ENCODE data around the gene SPINDOC. TPM values are rescaled to one million over a fixed set of nuclear protein-coding genes. Genes with fewer than 3 reads are reported as not detected.

Gene SPINDOC
- total RNA-seq, 1 donor from 2014 or later, result 60.1 TPM

DNA sequence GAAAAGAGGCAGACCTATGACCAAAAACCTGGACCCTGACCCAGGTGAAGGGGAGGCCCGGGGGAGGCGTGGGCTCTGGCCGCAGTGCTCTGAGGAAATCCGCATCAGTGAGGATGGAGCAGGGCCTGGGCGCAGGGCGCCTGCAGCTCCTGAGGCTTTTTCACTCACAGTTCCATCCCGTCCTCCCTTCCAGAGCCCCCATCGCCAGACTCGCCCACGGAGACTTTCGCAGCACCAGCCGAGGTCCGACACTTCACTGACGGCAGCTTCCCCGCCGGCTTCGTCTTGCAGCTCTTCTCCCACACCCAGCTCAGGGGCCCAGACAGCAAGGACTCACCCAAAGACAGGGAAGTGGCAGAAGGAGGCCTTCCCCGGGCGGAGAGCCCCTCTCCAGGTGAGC, 5.4 kb downstream of the SPINDOC start:
- Mint-ChIP-seq H3K4me3 (no peak overlapping the region), H3K4me1 (peaks cover 14% of the 10 kb centered on the region), H3K27ac (no peak overlapping the region), H3K27me3 (ENCODE audit: low read depth) (no peaks in the 10 kb centered on the region), H3K36me3 (peaks cover 34% of the 10 kb centered on the region), H3K9me3 (no peaks in the 10 kb centered on the region)
- TF ChIP-seq, protein P1, sequence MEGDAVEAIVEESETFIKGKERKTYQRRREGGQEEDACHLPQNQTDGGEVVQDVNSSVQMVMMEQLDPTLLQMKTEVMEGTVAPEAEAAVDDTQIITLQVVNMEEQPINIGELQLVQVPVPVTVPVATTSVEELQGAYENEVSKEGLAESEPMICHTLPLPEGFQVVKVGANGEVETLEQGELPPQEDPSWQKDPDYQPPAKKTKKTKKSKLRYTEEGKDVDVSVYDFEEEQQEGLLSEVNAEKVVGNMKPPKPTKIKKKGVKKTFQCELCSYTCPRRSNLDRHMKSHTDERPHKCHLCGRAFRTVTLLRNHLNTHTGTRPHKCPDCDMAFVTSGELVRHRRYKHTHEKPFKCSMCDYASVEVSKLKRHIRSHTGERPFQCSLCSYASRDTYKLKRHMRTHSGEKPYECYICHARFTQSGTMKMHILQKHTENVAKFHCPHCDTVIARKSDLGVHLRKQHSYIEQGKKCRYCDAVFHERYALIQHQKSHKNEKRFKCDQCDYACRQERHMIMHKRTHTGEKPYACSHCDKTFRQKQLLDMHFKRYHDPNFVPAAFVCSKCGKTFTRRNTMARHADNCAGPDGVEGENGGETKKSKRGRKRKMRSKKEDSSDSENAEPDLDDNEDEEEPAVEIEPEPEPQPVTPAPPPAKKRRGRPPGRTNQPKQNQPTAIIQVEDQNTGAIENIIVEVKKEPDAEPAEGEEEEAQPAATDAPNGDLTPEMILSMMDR (IDR thresholded peaks at IDR 0.05; ENCODE audit: unreplicated experiment), result no peak
- DNase-seq (ENCODE audit: low spot score in 2 of 2, unreplicated experiment in 2 of 2), result no peak

DNA sequence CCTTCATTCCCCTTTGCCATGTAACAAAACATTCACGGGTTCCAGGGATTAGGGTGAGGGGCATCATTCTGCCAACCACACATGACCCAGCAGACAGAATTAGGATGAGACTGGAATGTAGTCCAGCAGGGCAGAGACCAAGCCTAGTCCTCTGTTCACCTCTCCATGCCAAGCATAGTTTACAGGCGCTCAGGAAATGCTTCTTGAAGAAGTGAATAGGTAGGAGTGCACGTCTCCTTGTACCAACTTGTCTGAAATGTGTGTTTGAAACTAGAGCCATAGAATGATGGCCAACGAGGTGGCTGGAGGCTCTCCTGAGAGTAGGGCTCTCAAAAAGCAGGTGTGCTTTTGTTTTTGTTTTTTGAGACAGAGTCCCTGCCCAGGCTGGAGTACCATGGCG, 8.2 kb downstream of the SPINDOC start:
- no peak for DNase-seq (ENCODE audit: low spot score in 2 of 2, unreplicated experiment in 2 of 2)
- Mint-ChIP-seq H3K36me3 (peaks cover 47% of the 10 kb centered on the region), H3K27ac (no peak overlapping the region), H3K4me1 (no peaks in the 10 kb centered on the region), H3K27me3 (ENCODE audit: low read depth) (no peaks in the 10 kb centered on the region), H3K9me3 (no peaks in the 10 kb centered on the region), H3K4me3 (no peak overlapping the region)
- TF ChIP-seq, protein P1 (IDR thresholded peaks at IDR 0.05; ENCODE audit: unreplicated experiment), result no peak

DNA sequence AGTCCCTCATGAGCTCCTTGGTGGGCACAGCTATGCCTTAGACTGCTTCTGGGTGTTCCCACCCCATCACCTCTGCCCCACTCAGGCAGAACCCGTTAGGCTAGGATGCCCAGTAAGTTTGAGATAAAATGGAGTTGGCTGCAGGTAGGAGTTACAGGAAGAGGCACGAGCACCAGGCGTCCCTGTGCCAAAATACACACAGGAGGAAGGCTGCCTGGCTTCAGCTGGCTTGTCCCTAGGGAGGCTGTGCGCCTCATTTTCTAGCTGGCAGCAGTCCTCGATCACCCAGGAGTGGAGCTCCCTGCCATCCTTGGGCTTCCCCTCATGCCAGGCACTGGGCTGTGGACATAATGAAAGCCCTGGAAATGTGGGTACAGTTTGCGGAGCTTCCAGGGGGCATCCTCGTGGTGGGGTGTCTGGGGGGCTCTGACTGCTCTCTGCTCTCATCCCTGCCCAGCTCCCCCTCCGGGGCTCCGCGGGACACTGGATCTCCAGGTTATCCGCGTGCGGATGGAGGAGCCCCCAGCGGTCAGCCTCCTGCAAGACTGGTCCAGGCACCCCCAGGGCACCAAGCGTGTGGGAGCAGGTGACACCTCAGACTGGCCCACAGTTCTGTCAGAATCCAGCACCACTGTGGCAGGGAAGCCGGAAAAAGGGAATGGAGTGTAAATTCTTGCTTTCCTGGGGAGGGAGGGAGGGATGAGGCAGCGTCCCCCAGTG, 13.4 kb downstream of the SPINDOC start:
- TF ChIP-seq, protein P1 (IDR thresholded peaks at IDR 0.05; ENCODE audit: unreplicated experiment), result no peak
- H3K36me3 Mint-ChIP-seq, result peaks cover 31% of the 10 kb centered on the region
- no peak for DNase-seq (ENCODE audit: low spot score in 2 of 2, unreplicated experiment in 2 of 2)
- no peaks in the 10 kb centered on the region for H3K4me1 Mint-ChIP-seq
- no peak overlapping the region for H3K27ac Mint-ChIP-seq
- H3K27me3 Mint-ChIP-seq (ENCODE audit: low read depth), result no peaks in the 10 kb centered on the region
- H3K9me3 Mint-ChIP-seq, result no peaks in the 10 kb centered on the region
- no peak overlapping the region for H3K4me3 Mint-ChIP-seq

DNA sequence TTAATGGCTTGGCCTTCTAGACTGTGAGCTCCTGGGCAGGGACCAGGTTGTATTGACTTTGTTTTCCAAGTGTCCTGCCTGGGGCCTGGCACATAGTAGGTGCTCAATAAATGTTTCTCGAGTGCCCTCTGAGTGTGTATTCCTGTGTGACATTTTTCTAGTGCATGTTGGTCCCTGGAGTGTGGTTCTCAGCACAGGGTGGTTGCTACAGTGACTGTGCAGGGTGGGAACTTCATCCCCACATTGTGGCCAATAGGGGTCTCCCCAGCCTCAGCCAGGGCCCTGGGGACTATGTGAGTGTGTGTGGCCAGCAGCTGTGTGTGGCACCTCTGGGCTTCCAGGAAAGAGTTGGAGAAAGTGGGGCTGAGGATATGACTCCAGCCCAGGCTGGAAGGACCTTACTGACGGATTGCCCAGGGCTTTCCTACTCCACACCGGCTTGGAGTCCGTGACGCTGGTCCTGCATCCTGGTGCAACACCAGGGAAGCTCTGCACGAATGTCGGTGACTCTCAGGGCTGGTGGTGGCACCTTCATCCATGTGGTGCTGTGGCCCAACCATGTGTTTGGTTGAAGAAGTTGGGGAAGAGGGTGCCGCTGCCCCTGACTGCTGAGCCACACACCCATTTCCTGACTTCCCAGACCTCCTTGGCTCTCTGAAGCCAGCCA, 16.7 kb downstream of the SPINDOC start:
- Mint-ChIP-seq H3K36me3 (peaks cover 10% of the 10 kb centered on the region), H3K9me3 (no peaks in the 10 kb centered on the region), H3K4me3 (no peak overlapping the region), H3K27ac (no peak overlapping the region), H3K27me3 (ENCODE audit: low read depth) (no peaks in the 10 kb centered on the region), H3K4me1 (no peaks in the 10 kb centered on the region)
- no peak for DNase-seq (ENCODE audit: low spot score in 2 of 2, unreplicated experiment in 2 of 2)
- TF ChIP-seq, protein P1 (IDR thresholded peaks at IDR 0.05; ENCODE audit: unreplicated experiment), result no peak

DNA sequence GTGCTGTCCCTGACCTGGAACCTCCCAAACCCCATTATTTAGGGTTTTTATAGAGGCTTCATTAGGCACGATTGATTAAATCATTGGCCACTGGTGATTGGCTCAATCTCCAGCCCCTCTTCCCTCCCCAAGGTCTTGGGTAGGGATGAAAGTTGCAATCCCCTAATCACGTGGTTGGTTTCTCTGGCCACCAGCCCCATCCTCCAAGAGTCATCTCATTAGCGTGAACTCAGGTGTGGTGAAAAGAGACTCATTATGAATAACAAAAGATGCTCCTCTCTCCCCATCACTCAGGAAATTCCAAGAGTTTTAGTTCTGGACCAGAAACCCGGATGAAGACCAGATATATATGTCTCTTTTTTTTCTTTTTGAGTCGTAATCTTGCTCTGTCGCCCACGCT, 18.1 kb downstream of the SPINDOC start:
- TF ChIP-seq, protein P1 (IDR thresholded peaks at IDR 0.05; ENCODE audit: unreplicated experiment), result no peak
- no peak overlapping the region for H3K27ac Mint-ChIP-seq
- peaks cover 3% of the 10 kb centered on the region for H3K36me3 Mint-ChIP-seq
- no peaks in the 10 kb centered on the region for H3K4me1 Mint-ChIP-seq
- no peak for DNase-seq (ENCODE audit: low spot score in 2 of 2, unreplicated experiment in 2 of 2)
- no peaks in the 10 kb centered on the region for H3K27me3 Mint-ChIP-seq (ENCODE audit: low read depth)
- no peaks in the 10 kb centered on the region for H3K9me3 Mint-ChIP-seq
- H3K4me3 Mint-ChIP-seq, result no peak overlapping the region
